ENCODE data around the gene BEND6. TPM values are rescaled to one million over a fixed set of nuclear protein-coding genes. Genes with fewer than 3 reads are reported as not detected.
"Not testable (repeated sequence)": the region's sequence is repeated elsewhere in the genome, so short reads cannot be mapped to it uniquely, and the experiment has no call there.

Gene BEND6
- total and polyA plus RNA-seq, 2 donors (not counting 3 experiments of a cell fraction or from before 2014, with no cell fraction given) = 0.15 to 0.66 TPM

- BruUV-seq (replicated peaks) = no TSS peak
- no peak for DNase-seq (ENCODE audit: low read depth, low spot score)
- H3K27ac ChIP-seq (ENCODE audit: insufficient read depth, low read depth, low read length) = no peak overlapping the region
- H3K4me1 ChIP-seq (ENCODE audit: control insufficient read depth, extremely low read depth, insufficient read depth, low read length) = no peaks in the 10 kb centered on the region
- peak in 1 of 2 donors; percentile 25 for TF ChIP-seq CTCF (IDR thresholded peaks at IDR 0.05; ENCODE audit: extremely low read depth in 1 of 2, insufficient read depth in 1 of 2, low read depth in 1 of 2, low read length in 2 of 2)
- no peak for TF ChIP-seq EZH2 (IDR thresholded peaks at IDR 0.05; ENCODE audit: borderline replicate concordance, low read depth, low read length, severe bottlenecking)
- ChIA-PET CTCF (interaction anchor here (1.3 to 2.1 kb wide), 4 partner anchors 9 to 137 kb away, joined by 3 to 7 read pairs (median 4); no protein-coding TSS in a partner anchor), POLR2A (no interaction called here)
- peaks cover 20 to 26% of the 10 kb centered on the region in 2 experiments for H3K27me3 ChIP-seq (ENCODE audit: control insufficient read depth in 2 of 2, insufficient read depth in 2 of 2, low read length in 2 of 2)
- intact Hi-C loops (cut with micrococcal nuclease) = no loop called here
- H3K4me3 ChIP-seq (replicated peaks in 1 of 3; ENCODE audit: insufficient read depth in 1 of 3, low read depth in 1 of 3, low read length in 3 of 3) = no peak overlapping the region
- H3K9me3 ChIP-seq (replicated peaks; ENCODE audit: control insufficient read depth, insufficient read depth, low read length) = no peaks in the 10 kb centered on the region
- dilution Hi-C loops (cut with MboI; ENCODE audit: extremely low pct_ligation_motif_present, low sequenced_read_pairs) = no loop called here
- H3K79me2 ChIP-seq (ENCODE audit: control insufficient read depth, insufficient read depth, low read length) = no peaks in the 10 kb centered on the region
- H2AFZ ChIP-seq (ENCODE audit: low read depth, low read length) = no peak overlapping the region
- no peaks in the 10 kb centered on the region for H3K9me1 ChIP-seq (replicated peaks; ENCODE audit: control insufficient read depth, extremely low read depth, insufficient read depth, low read length)
- H3K9ac ChIP-seq (replicated peaks; ENCODE audit: extremely low read depth, insufficient read depth, low read length) = no peak overlapping the region
- H3K4me2 ChIP-seq (ENCODE audit: insufficient read depth, low read length) = no peak overlapping the region
- no peak for FAIRE-seq
- H4K20me1 ChIP-seq (replicated peaks; ENCODE audit: control insufficient read depth, extremely low read depth, insufficient read depth, low read length) = no peaks in the 10 kb centered on the region
- H3K36me3 ChIP-seq (ENCODE audit: control insufficient read depth in 2 of 2, extremely low read depth in 1 of 2, insufficient read depth in 2 of 2, low read length in 2 of 2) = no peaks in the 10 kb centered on the region
Observed at GRCh38 chr6:57040011-57040410, 85.1 kb downstream of the BEND6 start.

GRCh38 chr6:57044061-57044460 lies 89.2 kb downstream of the BEND6 start:
- intact Hi-C loops (cut with micrococcal nuclease); BruUV-seq (replicated peaks); DNase-seq (ENCODE audit: low read depth, low spot score); dilution Hi-C loops (cut with MboI; ENCODE audit: extremely low pct_ligation_motif_present, low sequenced_read_pairs); H3K4me3 ChIP-seq (replicated peaks in 1 of 3; ENCODE audit: insufficient read depth in 1 of 3, low read depth in 1 of 3, low read length in 3 of 3); H3K9me3 ChIP-seq (replicated peaks; ENCODE audit: control insufficient read depth, insufficient read depth, low read length); POLR2A ChIA-PET; H3K9me1 ChIP-seq (replicated peaks; ENCODE audit: control insufficient read depth, extremely low read depth, insufficient read depth, low read length); H3K27ac ChIP-seq (ENCODE audit: insufficient read depth, low read depth, low read length); CTCF ChIA-PET; H3K4me2 ChIP-seq (ENCODE audit: insufficient read depth, low read length); FAIRE-seq; H4K20me1 ChIP-seq (replicated peaks; ENCODE audit: control insufficient read depth, extremely low read depth, insufficient read depth, low read length); H2AFZ ChIP-seq (ENCODE audit: low read depth, low read length); H3K36me3 ChIP-seq (ENCODE audit: control insufficient read depth in 2 of 2, extremely low read depth in 1 of 2, insufficient read depth in 2 of 2, low read length in 2 of 2); H3K9ac ChIP-seq (replicated peaks; ENCODE audit: extremely low read depth, insufficient read depth, low read length): not testable (repeated sequence)
- peaks cover 10% of the 10 kb centered on the region for H3K4me1 ChIP-seq (ENCODE audit: control insufficient read depth, extremely low read depth, insufficient read depth, low read length)
- peaks cover 12% of the 10 kb centered on the region for H3K79me2 ChIP-seq (ENCODE audit: control insufficient read depth, insufficient read depth, low read length)
- H3K27me3 ChIP-seq (ENCODE audit: control insufficient read depth in 2 of 2, insufficient read depth in 2 of 2, low read length in 2 of 2) = peaks cover 4 to 19% of the 10 kb centered on the region in 2 experiments

Measured in endothelial cell of umbilical vein (primary cell).